ENCODE data around the gene PPFIBP2.

DNA sequence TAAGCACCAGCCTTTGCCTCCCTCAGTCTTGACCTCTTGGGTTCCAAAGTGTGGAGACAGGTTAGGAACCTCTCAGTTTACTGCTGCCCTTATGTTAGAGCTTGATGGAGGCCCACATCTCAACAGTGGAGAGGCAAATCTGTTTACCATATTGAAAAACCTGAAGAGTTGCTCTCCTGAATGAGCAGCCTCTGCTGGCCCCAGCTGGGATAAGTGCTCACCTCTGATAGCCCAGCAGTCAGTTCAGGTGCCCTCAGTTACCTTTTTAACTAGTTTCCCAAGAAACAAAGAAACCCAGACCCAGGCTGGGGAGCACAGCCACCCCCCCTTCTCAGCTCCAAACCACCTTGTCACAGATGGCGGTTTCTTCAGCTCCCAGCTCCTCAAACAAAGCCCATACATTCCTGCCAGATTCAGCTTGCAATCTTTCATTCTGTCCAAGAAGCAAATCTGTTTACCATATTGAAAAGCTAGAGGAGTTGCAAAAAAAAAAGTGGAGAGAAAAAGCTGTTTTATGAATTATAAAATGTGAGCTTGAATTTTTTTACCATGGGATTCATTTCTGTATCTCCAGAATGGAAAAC, 57.2 kb downstream of the PPFIBP2 start:
- no peak for TF ChIP-seq ZNF24 (IDR thresholded peaks at IDR 0.05)
- no peak for TF ChIP-seq ZNF207 (IDR thresholded peaks at IDR 0.05; ENCODE audit: borderline replicate concordance)
- no peak for TF ChIP-seq CHD1 (IDR thresholded peaks at IDR 0.05; ENCODE audit: low read depth, low read length)
- TF ChIP-seq, protein P1, sequence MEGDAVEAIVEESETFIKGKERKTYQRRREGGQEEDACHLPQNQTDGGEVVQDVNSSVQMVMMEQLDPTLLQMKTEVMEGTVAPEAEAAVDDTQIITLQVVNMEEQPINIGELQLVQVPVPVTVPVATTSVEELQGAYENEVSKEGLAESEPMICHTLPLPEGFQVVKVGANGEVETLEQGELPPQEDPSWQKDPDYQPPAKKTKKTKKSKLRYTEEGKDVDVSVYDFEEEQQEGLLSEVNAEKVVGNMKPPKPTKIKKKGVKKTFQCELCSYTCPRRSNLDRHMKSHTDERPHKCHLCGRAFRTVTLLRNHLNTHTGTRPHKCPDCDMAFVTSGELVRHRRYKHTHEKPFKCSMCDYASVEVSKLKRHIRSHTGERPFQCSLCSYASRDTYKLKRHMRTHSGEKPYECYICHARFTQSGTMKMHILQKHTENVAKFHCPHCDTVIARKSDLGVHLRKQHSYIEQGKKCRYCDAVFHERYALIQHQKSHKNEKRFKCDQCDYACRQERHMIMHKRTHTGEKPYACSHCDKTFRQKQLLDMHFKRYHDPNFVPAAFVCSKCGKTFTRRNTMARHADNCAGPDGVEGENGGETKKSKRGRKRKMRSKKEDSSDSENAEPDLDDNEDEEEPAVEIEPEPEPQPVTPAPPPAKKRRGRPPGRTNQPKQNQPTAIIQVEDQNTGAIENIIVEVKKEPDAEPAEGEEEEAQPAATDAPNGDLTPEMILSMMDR (IDR thresholded peaks at IDR 0.05 in 2 of 3, conservative IDR thresholded peaks at IDR 0.05 in 1 of 3; ENCODE audit: control insufficient read depth in 2 of 3, extremely low read depth in 1 of 3, insufficient read depth in 1 of 3, low read depth in 3 of 3, low read length in 3 of 3) = no peak

Measured in GM12878 (cell line).